Common myeloid progenitor, CD34-positive (primary cell): ENCODE results near the gene GPSM3.
"Not testable (repeated sequence)": the region's sequence is repeated elsewhere in the genome, so short reads cannot be mapped to it uniquely, and the experiment has no call there.

Source experiments
- CTCF ChIA-PET: fragments of 350-600 bp; sonication (Branson Sonifier 250); formaldehyde crosslinking; loops from one replicate; lab custom pipeline; 2021; ENCODE audit warnings: antibody characterized with exemption; lab: Charles Lee
- POLR2A ChIA-PET: fragments of 350-600 bp; sonication (Branson Sonifier 250); formaldehyde crosslinking; loops from one replicate; lab custom pipeline; 2021; ENCODE audit warnings: antibody characterized with exemption; lab: Charles Lee
- DNase-seq, 3 donors: peaks; one replicate each; pipeline versions ENCODE4 v3.0.0 to v3.0.0-alpha.2; 2013
- H3K27ac ChIP-seq, 2 experiments: 1 replicate in 1 of 2; 2 replicates in 1 of 2; pipeline ENCODE4 v1.7.0; 2013; ENCODE audit warnings: inconsistent platforms in 2 of 2, low read length in 2 of 2, mild to moderate bottlenecking in 2 of 2, low read depth in 1 of 2, moderate library complexity in 1 of 2; ENCODE audit not compliant: severe bottlenecking in 2 of 2, insufficient read depth in 1 of 2, poor library complexity in 1 of 2
- H3K27me3 ChIP-seq, 5 experiments: replicated peaks in 2 of 5; 1 replicate in 3 of 5; 2 replicates in 2 of 5; pipeline versions ENCODE4 v1.6.1 to v1.7.0; 2013; ENCODE audit warnings: low read length in 4 of 5, mild to moderate bottlenecking in 2 of 5, moderate library complexity in 2 of 5, inconsistent platforms in 1 of 5; ENCODE audit not compliant: insufficient read depth in 5 of 5, control insufficient read depth in 4 of 5
- H3K36me3 ChIP-seq, 4 experiments: 1 replicate in 2 of 4; 2 replicates in 2 of 4; pipeline versions ENCODE4 v1.6.1 to v1.7.0; 2013; ENCODE audit warnings: low read length in 3 of 4, control low read depth in 1 of 4, mild to moderate bottlenecking in 1 of 4; ENCODE audit not compliant: control insufficient read depth in 4 of 4, insufficient read depth in 4 of 4
- H3K4me1 ChIP-seq, 4 experiments: 1 replicate in 3 of 4; 2 replicates in 1 of 4; pipeline versions ENCODE4 v1.6.1 to v1.7.1; 2013; ENCODE audit warnings: low read length in 3 of 4, mild to moderate bottlenecking in 3 of 4, control low read depth in 1 of 4, inconsistent platforms in 1 of 4, moderate library complexity in 1 of 4; ENCODE audit not compliant: control insufficient read depth in 4 of 4, insufficient read depth in 4 of 4; ENCODE audit errors: control extremely low read depth in 1 of 4
- H3K4me3 ChIP-seq, 7 experiments: 1 replicate in 4 of 7; 2 replicates in 3 of 7; pipeline versions ENCODE4 v1.5.1 to v1.7.0; 2013; ENCODE audit warnings: mild to moderate bottlenecking in 7 of 7, low read length in 6 of 7, moderate library complexity in 6 of 7, inconsistent platforms in 2 of 7, low read depth in 2 of 7, control low read depth in 1 of 7; ENCODE audit not compliant: insufficient read depth in 4 of 7, control insufficient read depth in 1 of 7; ENCODE audit errors: extremely low read depth in 1 of 7
- H3K9me3 ChIP-seq, 5 experiments: 1 replicate in 4 of 5; 2 replicates in 1 of 5; pipeline versions ENCODE4 v1.6.1 to v1.7.1; 2013; ENCODE audit warnings: low read length in 4 of 5, mild to moderate bottlenecking in 2 of 5, inconsistent platforms in 1 of 5, low read depth in 1 of 5, moderate library complexity in 1 of 5; ENCODE audit not compliant: control insufficient read depth in 4 of 5, insufficient read depth in 2 of 5; ENCODE audit errors: control extremely low read depth in 1 of 5
- WGBS: methylation state at CpG from one replicate; pipeline ENCODE4 v1.1.5; 2013; ENCODE audit not compliant: insufficient coverage; 5-methylcytosine and 5-hydroxymethylcytosine counted together

GPSM3 gene

GRCh38 chr6:32215617-32216016, 23.2 kb upstream of the GPSM3 start:
- DNase-seq = no peak
- Histone ChIP-seq H3K27me3 (no peaks in the 10 kb centered on the region), H3K27ac (no peak overlapping the region), H3K36me3 (no peaks in the 10 kb centered on the region), H3K9me3 (no peaks in the 10 kb centered on the region), H3K4me1 (peaks cover 0 to 6% (median 4%) of the 10 kb centered on the region in 4 experiments), H3K4me3 (no peak overlapping the region)
- ChIA-PET POLR2A (interaction anchor here (0.7 kb wide), 1 partner anchor 19 kb away, joined by 5 read pairs; no protein-coding TSS in a partner anchor), CTCF (interaction anchor here (1.5 kb wide), 1 partner anchor 12 kb away, joined by 4 read pairs; no protein-coding TSS in a partner anchor)
- WGBS = no CpG with 5 or more reads among the region's 4 CpGs

GRCh38 chr6:32214126-32214525, 21.7 kb upstream of the GPSM3 start:
- ChIA-PET POLR2A (interaction anchor here (0.6 kb wide), 1 partner anchor 17 kb away, joined by 4 read pairs; no protein-coding TSS in a partner anchor), CTCF (no interaction called here)
- H3K9me3 ChIP-seq = no peaks in the 10 kb centered on the region
- no peak overlapping the region for H3K4me3 ChIP-seq
- H3K4me1 ChIP-seq = peaks cover 0 to 6% (median 4%) of the 10 kb centered on the region in 4 experiments
- no CpG with 5 or more reads among the region's 3 CpGs for WGBS
- DNase-seq = peak in 2 of 3 donors; percentile 49 to 54
- no peaks in the 10 kb centered on the region for H3K36me3 ChIP-seq
- no peaks in the 10 kb centered on the region for H3K27me3 ChIP-seq
- no peak overlapping the region for H3K27ac ChIP-seq

- POLR2A ChIA-PET = no interaction called here
- no peak overlapping the region for H3K4me3 ChIP-seq
- WGBS = 94% methylated on average over 3 of the region's 6 CpGs
- H3K4me1 ChIP-seq = peaks cover 0 to 6% (median 4%) of the 10 kb centered on the region in 4 experiments
- no peaks in the 10 kb centered on the region for H3K36me3 ChIP-seq
- CTCF ChIA-PET = interaction anchor here (1.0 kb wide), 1 partner anchor 18 kb away, joined by 4 read pairs; no protein-coding TSS in a partner anchor
- no peaks in the 10 kb centered on the region for H3K9me3 ChIP-seq
- no peak overlapping the region for H3K27ac ChIP-seq
- no peaks in the 10 kb centered on the region for H3K27me3 ChIP-seq
- DNase-seq = no peak
Measured at GRCh38 chr6:32213649-32214048, 21.2 kb upstream of the GPSM3 start.

- Histone ChIP-seq H3K4me3 (no peak overlapping the region), H3K36me3 (no peaks in the 10 kb centered on the region), H3K27me3 (no peaks in the 10 kb centered on the region), H3K9me3 (no peaks in the 10 kb centered on the region), H3K4me1 (peaks cover 0 to 6% (median 4%) of the 10 kb centered on the region in 4 experiments), H3K27ac (no peak overlapping the region)
- 95% methylated on average over 7 of the region's 12 CpGs for WGBS
- no peak for DNase-seq
- ChIA-PET CTCF (interaction anchor here (0.8 to 1.7 kb wide), 2 partner anchors 24 to 615 kb away, joined by 3 read pairs; no protein-coding TSS in a partner anchor), POLR2A (interaction anchor here (0.6 kb wide), 1 partner anchor 120 kb away, joined by 3 read pairs; no protein-coding TSS in a partner anchor)
Measured at GRCh38 chr6:32212076-32212760, 19.8 kb upstream of the GPSM3 start.

- 100% methylated on average over 1 of the region's 4 CpGs for WGBS
- POLR2A ChIA-PET, H3K36me3 ChIP-seq, DNase-seq, H3K4me3 ChIP-seq, H3K9me3 ChIP-seq, H3K4me1 ChIP-seq, H3K27me3 ChIP-seq, H3K27ac ChIP-seq: not testable (repeated sequence)
- CTCF ChIA-PET = interaction anchor here (0.8 to 1.7 kb wide), 2 partner anchors 24 to 616 kb away, joined by 3 read pairs; no protein-coding TSS in a partner anchor
Measured at GRCh38 chr6:32211432-32211831, 19.0 kb upstream of the GPSM3 start.

GRCh38 chr6:32210191-32210601, 17.8 kb upstream of the GPSM3 start:
- Histone ChIP-seq H3K27ac (no peak overlapping the region), H3K4me1 (peaks cover 0 to 6% (median 4%) of the 10 kb centered on the region in 4 experiments), H3K27me3 (no peaks in the 10 kb centered on the region), H3K9me3 (no peaks in the 10 kb centered on the region), H3K36me3 (no peaks in the 10 kb centered on the region), H3K4me3 (no peak overlapping the region)
- WGBS = 96% methylated on average over 5 of the region's 5 CpGs
- POLR2A ChIA-PET = no interaction called here
- CTCF ChIA-PET = interaction anchor here (1.8 kb wide), 1 partner anchor 15 kb away, joined by 4 read pairs; no protein-coding TSS in a partner anchor
- DNase-seq = no peak

- Histone ChIP-seq H3K4me1 (peaks cover 0 to 4% (median 2%) of the 10 kb centered on the region in 4 experiments), H3K9me3 (no peaks in the 10 kb centered on the region), H3K36me3 (no peaks in the 10 kb centered on the region), H3K27ac (no peak overlapping the region), H3K4me3 (no peak overlapping the region), H3K27me3 (no peaks in the 10 kb centered on the region)
- no peak for DNase-seq
- POLR2A ChIA-PET = interaction anchor here (1.3 kb wide), 1 partner anchor 10 kb away, joined by 3 read pairs; no protein-coding TSS in a partner anchor
- 100% methylated on average over 1 of the region's 1 CpG for WGBS
- CTCF ChIA-PET = interaction anchor here (1.8 kb wide), 1 partner anchor 13 kb away, joined by 4 read pairs; no protein-coding TSS in a partner anchor
Measured at GRCh38 chr6:32208996-32209395, 16.6 kb upstream of the GPSM3 start.
